ENCODE measurements around the gene CDKAL1. TPM values are rescaled to one million over a fixed set of nuclear protein-coding genes. Genes with fewer than 3 reads are reported as not detected.

CDKAL1 gene
- total and polyA plus RNA-seq, 4 donors, result 2.0 to 12.9 (median 6.7) TPM

- Histone ChIP-seq H3K4me1 (ENCODE audit: control insufficient read depth in 4 of 4, insufficient read depth in 4 of 4, low read length in 3 of 4) (peaks cover 3 to 19% (median 8%) of the 10 kb centered on the region in 4 donors), H3K4me3 (ENCODE audit: low read depth in 1 of 3, low read length in 3 of 3) (no peak overlapping the region), H3K9ac (ENCODE audit: low read depth in 1 of 2, low read length in 2 of 2) (no peak overlapping the region), H3K27ac (ENCODE audit: low read depth in 1 of 2, low read length in 2 of 2) (no peak overlapping the region), H3K9me3 (ENCODE audit: control insufficient read depth in 4 of 4, low read length in 3 of 4) (no peaks in the 10 kb centered on the region), H3K36me3 (ENCODE audit: control insufficient read depth in 4 of 4, insufficient read depth in 3 of 4, low read depth in 1 of 4, low read length in 3 of 4) (no peaks in the 10 kb centered on the region), H3K27me3 (ENCODE audit: control insufficient read depth in 4 of 4, insufficient read depth in 4 of 4, low read length in 3 of 4) (no peaks in the 10 kb centered on the region)
- DNase-seq (ENCODE audit: low spot score), result no peak
- 81% methylated on average over 7 of the region's 7 CpGs for WGBS
- TF ChIP-seq MAX (IDR thresholded peaks at IDR 0.05) (no peak), FOXA2 (IDR thresholded peaks at IDR 0.05) (no peak), FOXA1 (IDR thresholded peaks at IDR 0.05) (no peak), EGR1 (IDR thresholded peaks at IDR 0.05; ENCODE audit: low read depth in 2 of 2) (no peak), GABPA (IDR thresholded peaks at IDR 0.05 in 1 of 2, conservative IDR thresholded peaks at IDR 0.05 in 1 of 2) (no peak), ZBTB33 (IDR thresholded peaks at IDR 0.05) (no peak), CTCF (IDR thresholded peaks at IDR 0.05; ENCODE audit: low read depth, low read length, missing input control) (no peak), YY1 (IDR thresholded peaks at IDR 0.05) (no peak), HNF4A (conservative IDR thresholded peaks at IDR 0.05) (no peak), SP1 (IDR thresholded peaks at IDR 0.05) (no peak), REST (IDR thresholded peaks at IDR 0.05) (no peak), NR2F2 (IDR thresholded peaks at IDR 0.05) (no peak), RAD21 (IDR thresholded peaks at IDR 0.05) (no peak), RXRA (IDR thresholded peaks at IDR 0.05) (no peak), TAF1 (conservative IDR thresholded peaks at IDR 0.05) (no peak), ATF3 (IDR thresholded peaks at IDR 0.05) (no peak), HNF4G (IDR thresholded peaks at IDR 0.05) (no peak)
Observed at GRCh38 chr6:21102201-21102600, 567.9 kb downstream of the CDKAL1 start.

- Histone ChIP-seq H3K4me1 (ENCODE audit: control insufficient read depth in 4 of 4, insufficient read depth in 4 of 4, low read length in 3 of 4) (peaks cover 3 to 19% (median 8%) of the 10 kb centered on the region in 4 donors), H3K36me3 (ENCODE audit: control insufficient read depth in 4 of 4, insufficient read depth in 3 of 4, low read depth in 1 of 4, low read length in 3 of 4) (no peaks in the 10 kb centered on the region), H3K9ac (ENCODE audit: low read depth in 1 of 2, low read length in 2 of 2) (no peak overlapping the region), H3K27ac (ENCODE audit: low read depth in 1 of 2, low read length in 2 of 2) (no peak overlapping the region), H3K4me3 (ENCODE audit: low read depth in 1 of 3, low read length in 3 of 3) (no peak overlapping the region), H3K9me3 (ENCODE audit: control insufficient read depth in 4 of 4, low read length in 3 of 4) (no peaks in the 10 kb centered on the region), H3K27me3 (ENCODE audit: control insufficient read depth in 4 of 4, insufficient read depth in 4 of 4, low read length in 3 of 4) (no peaks in the 10 kb centered on the region)
- TF ChIP-seq EGR1 (IDR thresholded peaks at IDR 0.05; ENCODE audit: low read depth in 2 of 2) (no peak), RXRA (IDR thresholded peaks at IDR 0.05) (no peak), CTCF (IDR thresholded peaks at IDR 0.05; ENCODE audit: low read depth, low read length, missing input control) (no peak), FOXA2 (IDR thresholded peaks at IDR 0.05) (no peak), SP1 (IDR thresholded peaks at IDR 0.05) (no peak), ZBTB33 (IDR thresholded peaks at IDR 0.05) (no peak)
- no peak for DNase-seq (ENCODE audit: low spot score)
- 95% methylated on average over 7 of the region's 7 CpGs for WGBS
Observed at GRCh38 chr6:21102624-21103023, 568.4 kb downstream of the CDKAL1 start.

All from liver (tissue), 9 donors.